ENCODE results near the gene NCAM2.

DNA sequence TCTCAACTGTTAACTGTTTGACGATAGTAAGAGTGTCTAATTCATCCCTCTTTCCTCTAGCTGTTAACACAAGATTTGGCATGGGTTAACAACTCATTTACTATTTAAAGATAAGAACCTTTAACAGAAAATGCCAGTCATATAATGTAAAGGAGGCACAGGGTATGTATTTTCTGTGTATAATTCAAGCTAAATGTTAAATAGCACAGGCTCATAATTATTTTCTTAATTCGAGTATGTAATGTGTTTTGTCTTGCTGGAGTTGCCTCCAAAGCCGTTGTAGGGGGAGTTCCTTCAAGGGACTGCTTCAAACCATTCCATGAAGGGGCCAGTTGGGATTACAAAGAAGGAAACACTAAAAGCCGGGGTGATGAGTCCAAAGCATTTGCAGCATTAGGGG is 111.5 kb downstream of the NCAM2 start:
- TF ChIP-seq, protein P1, sequence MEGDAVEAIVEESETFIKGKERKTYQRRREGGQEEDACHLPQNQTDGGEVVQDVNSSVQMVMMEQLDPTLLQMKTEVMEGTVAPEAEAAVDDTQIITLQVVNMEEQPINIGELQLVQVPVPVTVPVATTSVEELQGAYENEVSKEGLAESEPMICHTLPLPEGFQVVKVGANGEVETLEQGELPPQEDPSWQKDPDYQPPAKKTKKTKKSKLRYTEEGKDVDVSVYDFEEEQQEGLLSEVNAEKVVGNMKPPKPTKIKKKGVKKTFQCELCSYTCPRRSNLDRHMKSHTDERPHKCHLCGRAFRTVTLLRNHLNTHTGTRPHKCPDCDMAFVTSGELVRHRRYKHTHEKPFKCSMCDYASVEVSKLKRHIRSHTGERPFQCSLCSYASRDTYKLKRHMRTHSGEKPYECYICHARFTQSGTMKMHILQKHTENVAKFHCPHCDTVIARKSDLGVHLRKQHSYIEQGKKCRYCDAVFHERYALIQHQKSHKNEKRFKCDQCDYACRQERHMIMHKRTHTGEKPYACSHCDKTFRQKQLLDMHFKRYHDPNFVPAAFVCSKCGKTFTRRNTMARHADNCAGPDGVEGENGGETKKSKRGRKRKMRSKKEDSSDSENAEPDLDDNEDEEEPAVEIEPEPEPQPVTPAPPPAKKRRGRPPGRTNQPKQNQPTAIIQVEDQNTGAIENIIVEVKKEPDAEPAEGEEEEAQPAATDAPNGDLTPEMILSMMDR (IDR thresholded peaks at IDR 0.05) = no peak
- TF ChIP-seq POLR2A (IDR thresholded peaks at IDR 0.05) = no peak

Measured in esophagus squamous epithelium (tissue), 4 donors.